Mucosa of gallbladder (tissue), 1 donor: Measurements from ENCODE around the gene ACTA1. TPM values are rescaled to one million over a fixed set of nuclear protein-coding genes. Genes with fewer than 3 reads are reported as not detected.
"Not testable (repeated sequence)": the region's sequence is repeated elsewhere in the genome, so short reads cannot be mapped to it uniquely, and the experiment has no call there.

Experiments
- DNase-seq: peaks from one replicate; pipeline ENCODE4 v3.0.0-alpha.2; 2020; ENCODE audit warnings: low spot score
- total RNA-seq: library from RNA; stranded (reverse); gene quantifications from one replicate; pipeline ENCODE4 v1.2.1, GENCODE V29; 2021
- donor health status: DM: no; HTN: no; CAD: no.

ACTA1 gene
- total RNA-seq, 1 donor from 2014 or later: 0.17 TPM

- no peak for DNase-seq
These were observed 7.1 kb upstream of the ACTA1 start for GRCh38 chr1:229440851-229441537.

GRCh38 chr1:229438021-229438420 lies 4.1 kb upstream of the ACTA1 start:
- no peak for DNase-seq

DNA sequence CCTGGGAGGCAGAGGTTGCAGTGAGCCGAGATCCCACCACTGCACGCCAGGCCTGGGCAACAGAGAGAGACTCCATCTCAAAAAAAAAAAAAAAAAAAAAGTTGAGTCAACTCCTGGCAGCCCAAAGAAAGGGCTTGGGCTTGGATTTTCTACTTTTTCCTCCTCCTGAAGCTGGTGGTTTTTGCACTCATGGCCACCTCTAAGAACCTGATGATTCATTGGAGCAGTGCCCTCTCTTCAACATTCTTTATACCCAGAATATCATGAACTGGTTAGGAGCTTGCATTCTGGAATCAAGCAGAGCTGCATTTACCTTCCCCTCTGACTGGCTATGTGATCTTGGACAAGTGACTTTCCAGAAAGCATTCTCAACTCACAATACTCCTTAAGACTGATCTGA lies 3.5 kb upstream of the ACTA1 start:
- no peak for DNase-seq

GRCh38 chr1:229436201-229436600 lies 2.3 kb upstream of the ACTA1 start:
- DNase-seq: no peak

- DNase-seq: no peak
These were observed 752 bp upstream of the ACTA1 start for GRCh38 chr1:229434641-229435051.

DNA sequence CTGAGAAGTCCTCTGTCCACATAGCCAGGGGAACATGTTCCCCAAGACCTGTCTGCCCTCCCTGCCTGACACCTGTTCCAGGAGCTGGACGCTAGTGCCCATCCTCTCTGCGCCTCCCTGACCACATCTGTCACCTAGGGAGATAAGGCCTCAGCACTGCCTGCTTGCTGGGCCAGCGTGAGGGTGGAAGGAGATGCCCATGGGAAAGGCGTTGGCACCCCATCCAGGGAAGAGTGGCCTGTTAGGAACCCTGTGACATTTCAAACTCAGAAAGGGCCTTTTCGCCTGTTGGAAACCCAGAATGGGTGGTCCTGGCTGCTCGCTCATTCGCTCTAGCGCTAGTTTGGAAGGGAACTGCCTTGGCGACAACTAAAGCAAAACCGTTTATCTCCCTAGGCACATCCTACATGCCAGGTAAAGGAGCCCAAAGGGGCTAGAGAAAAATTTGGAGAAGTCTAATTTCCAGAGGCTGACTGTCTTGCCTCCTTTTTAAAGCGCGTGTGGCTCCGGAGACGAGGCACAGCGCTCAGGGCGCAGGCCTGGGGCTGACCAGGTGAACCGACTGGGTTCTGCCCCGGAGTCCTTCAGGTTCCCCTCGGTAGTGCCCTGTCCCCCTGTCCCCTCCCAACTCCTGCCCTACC lies 410 bp downstream of the ACTA1 start:
- no peak for DNase-seq

DNA sequence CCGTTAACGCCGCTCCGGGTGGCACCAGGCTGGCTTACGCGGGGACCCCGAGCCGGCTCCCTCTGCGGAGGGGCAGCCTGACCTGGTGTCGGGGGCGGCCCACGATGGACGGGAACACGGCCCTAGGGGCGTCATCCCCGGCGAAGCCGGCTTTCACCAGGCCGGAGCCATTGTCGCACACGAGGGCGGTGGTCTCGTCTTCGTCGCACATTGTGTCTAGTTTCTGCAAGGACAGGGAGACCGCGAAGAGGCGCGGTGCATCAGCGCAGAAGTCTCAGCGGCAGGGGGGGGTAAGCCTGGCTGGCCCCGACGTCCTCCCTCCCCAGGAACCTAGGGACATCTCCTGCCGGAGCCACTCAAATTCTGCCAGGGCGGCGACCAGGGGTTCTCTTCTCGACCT lies 989 bp downstream of the ACTA1 start:
- no peak for DNase-seq

DNA sequence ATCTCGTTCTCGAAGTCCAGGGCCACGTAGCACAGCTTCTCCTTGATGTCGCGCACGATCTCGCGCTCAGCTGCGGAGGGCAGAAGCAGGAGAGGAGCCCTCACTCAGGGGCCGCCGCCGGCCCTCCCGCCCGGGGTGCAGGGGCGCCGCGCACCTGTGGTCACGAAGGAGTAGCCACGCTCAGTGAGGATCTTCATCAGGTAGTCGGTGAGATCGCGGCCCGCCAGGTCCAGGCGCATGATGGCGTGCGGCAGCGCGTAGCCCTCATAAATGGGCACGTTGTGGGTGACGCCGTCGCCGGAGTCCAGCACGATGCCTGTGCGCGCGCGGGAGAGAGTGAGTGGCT lies 1.8 kb downstream of the ACTA1 start:
- DNase-seq: no peak

DNA sequence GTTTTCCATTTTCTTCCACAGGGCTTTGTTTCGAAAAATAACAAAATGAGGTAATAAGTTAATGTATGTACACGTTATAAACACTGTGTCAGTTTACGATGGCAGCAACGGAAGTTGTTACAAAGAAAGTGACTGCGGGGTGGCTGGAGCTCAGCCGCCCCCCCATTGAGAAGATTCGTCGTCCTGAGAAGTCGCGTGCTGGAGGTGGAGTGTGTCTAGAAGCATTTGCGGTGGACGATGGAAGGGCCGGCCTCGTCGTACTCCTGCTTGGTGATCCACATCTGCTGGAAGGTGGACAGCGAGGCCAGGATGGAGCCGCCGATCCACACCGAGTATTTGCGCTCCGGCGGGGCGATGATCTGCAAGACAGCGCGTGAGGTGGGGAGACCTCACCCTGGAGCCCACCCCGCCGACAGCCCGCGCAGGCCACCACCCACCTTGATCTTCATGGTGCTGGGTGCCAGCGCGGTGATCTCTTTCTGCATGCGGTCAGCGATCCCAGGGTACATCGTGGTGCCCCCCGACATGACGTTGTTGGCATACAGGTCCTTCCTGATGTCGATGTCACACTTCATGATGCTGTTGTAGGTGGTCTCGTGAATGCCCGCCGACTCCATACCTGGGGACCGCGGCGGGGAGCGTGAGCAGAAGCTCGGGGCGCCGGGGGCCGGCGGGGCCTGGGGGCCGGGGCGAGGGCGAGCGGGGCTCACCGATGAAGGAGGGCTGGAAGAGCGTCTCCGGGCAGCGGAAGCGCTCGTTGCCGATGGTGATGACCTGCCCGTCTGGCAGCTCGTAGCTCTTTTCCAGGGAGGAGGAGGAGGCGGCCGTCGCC lies 2.4 kb downstream of the ACTA1 start:
- DNase-seq: no peak

- peak; percentile 46 for DNase-seq
These were observed 3.1 kb downstream of the ACTA1 start for GRCh38 chr1:229430761-229431283.

DNA sequence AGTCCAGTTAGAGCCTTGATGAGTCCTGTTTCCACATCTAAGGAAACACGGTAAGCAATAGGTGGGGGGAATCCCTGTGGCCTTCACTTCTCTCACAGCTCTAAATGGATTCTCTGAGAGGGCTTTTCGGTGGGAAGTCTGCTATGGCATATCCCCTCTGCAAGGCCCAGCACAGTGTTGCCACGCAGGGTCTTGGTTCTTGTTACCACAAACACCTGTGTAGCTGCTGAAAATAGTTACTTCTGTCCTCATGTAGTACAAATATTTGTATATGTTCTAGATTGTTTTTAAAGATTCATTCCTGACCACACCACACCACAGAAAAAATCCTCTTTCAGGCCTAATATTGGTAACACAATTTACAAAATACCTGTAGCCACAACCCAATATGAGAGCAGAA lies 5.6 kb downstream of the ACTA1 start:
- no peak for DNase-seq

GRCh38 chr1:229427572-229427971 lies 6.3 kb downstream of the ACTA1 start:
- DNase-seq: no peak

GRCh38 chr1:229425564-229426159 lies 8.2 kb downstream of the ACTA1 start:
- no peak for DNase-seq

DNA sequence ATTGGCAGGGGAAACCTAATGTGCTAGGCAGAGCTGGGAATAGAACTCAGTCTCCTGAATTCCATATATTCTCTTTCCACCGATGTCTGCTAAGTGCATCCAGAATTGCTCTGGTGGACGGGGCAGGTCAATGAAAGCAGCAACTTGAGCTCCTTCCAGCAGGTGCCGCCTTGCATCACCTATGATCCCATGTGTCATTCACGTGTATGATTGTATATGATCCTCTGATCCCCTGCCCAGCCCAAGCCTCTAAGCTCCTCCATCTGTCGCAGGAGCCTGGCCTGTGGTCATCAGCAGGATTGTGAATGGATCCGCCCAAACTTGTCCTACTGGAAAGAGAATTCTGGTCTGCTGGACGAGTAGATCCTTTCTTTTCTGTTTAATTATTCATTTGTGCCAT lies 13.1 kb downstream of the ACTA1 start:
- no peak for DNase-seq

GRCh38 chr1:229420224-229420623 lies 13.7 kb downstream of the ACTA1 start:
- DNase-seq: no peak

DNA sequence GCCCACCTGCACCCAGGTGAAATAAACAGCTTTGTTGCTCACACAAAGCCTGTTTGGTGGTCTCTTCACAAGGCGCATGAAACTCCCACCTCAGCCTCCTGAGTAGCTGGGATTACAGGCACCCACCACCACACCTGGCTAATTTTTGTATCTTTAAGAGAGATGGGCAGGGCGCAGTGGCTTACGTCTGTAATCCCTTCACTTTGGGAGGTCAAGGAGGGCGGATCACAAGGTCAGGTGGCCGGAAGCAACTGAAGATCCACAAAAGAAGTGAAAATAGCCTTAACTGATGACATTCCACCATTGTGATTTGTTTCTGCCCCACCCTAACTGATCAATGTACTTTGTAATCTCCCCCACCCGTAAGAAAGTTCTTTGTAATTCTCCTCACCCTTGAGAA lies 15.3 kb downstream of the ACTA1 start:
- DNase-seq: not testable (repeated sequence)

- DNase-seq: not testable (repeated sequence)
These were observed 21.1 kb downstream of the ACTA1 start for GRCh38 chr1:229412810-229413209.

DNA sequence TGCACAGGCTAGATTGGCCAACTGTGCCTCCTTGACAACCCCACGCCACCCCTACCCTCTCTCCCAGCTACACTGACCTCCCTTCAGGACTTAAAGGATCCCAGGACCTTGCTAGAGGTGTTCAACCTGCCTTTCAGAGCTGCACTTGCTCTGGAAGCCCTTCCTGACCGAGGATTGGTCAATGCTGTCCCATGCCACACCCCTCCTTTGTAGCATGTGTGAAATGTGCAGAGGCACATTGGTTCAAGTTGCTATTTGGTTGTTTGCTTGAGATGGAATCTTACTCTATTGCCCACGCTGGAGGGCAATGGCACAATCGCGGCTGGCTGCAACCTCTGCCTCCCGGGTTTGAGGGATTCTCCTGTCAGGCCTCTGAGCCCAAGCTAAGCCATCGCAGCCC lies 21.8 kb downstream of the ACTA1 start:
- no peak for DNase-seq

- no peak for DNase-seq
These were observed 22.3 kb downstream of the ACTA1 start for GRCh38 chr1:229411434-229412055.

DNA sequence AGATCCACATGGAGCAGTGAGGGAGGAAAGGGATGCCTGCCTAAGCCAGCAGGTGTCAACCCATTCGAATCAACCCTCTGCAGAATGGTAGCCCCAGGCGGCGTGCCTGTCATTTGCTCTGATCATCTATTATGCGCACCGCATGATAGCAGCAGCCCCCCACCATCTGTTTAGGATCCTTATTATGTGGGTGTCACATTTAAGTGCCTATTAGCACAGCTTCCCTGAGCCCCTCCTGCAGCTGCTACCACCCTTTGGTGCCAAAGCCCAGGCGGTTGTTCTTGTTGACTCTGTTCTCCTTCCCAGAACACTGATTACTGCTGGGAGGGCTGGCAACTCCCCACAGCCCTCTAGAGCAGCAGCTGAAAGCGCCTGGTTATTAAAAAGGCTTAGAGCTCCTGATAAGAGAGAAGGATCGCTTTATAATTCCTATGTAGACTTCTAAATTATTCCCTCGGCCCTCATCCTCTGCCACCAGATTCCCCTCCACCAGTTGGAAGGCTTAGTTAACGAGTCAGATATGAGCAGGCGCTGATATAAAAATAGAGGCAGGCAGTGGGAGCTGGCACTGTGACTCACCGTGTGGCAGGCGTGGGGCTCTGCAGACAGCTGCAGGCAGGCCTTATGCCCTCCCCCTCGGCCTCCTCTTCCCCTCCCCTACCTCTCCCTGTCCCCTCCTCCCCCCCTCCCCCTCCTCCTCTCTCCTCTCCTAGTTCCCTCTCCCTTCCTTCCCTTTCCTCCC lies 23.0 kb downstream of the ACTA1 start:
- peak; percentile 16 for DNase-seq

DNA sequence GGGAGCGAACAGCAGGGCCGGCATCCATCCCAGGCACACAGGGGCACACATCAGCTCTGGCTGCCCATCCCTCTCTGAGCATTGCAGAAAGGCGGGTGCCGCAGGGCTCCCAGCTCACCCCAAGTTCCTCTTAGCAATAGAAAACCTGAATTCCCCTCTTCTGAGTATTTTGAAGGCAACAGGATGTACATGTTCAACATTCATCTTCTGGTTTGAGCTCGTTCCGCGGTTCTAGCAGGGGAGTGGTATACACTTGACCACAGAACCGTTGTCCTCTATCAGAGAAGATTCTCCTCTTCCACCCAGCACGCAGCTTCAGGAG lies 23.6 kb downstream of the ACTA1 start:
- DNase-seq: no peak
